HT1080 (cell line): ENCODE data around the gene APP. TPM values are rescaled to one million over a fixed set of nuclear protein-coding genes. Genes with fewer than 3 reads are reported as not detected.
"Not testable (repeated sequence)": the region's sequence is repeated elsewhere in the genome, so short reads cannot be mapped to it uniquely, and the experiment has no call there.

ENCODE experiments used
- DNase-seq: peaks from one replicate; pipeline ENCODE4 v3.0.0-alpha.2; 2015; ENCODE audit warnings: low read depth
- total RNA-seq: library from RNA; depleted of rRNA; stranded (reverse); fragments of >200 nt; shearing (Covaris generic); gene quantifications from 2 replicates; pipeline ENCODE4 v1.2.3, GENCODE V29; 2014

Gene APP
- total RNA-seq, 1 experiment from 2014 or later: 235 TPM

DNA sequence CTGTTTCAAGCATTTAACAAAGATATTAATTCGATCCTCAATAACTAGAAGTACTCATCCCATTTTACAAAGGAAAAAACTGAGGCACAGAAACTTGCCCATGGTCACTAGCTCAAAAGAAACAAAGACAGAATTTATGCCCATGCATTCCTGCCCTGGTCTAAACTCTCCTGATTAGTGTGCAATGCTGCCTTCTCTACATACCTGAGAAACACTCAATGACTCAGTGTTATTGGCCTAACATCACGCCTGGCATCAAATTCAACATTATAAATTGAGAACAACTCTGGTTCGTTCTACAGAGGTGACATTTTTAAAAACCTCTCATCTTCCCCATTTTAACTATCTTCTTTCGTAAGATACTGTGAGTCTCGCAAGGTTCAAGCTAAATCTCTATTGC lies 5.2 kb downstream of the APP start:
- no peak for DNase-seq

DNA sequence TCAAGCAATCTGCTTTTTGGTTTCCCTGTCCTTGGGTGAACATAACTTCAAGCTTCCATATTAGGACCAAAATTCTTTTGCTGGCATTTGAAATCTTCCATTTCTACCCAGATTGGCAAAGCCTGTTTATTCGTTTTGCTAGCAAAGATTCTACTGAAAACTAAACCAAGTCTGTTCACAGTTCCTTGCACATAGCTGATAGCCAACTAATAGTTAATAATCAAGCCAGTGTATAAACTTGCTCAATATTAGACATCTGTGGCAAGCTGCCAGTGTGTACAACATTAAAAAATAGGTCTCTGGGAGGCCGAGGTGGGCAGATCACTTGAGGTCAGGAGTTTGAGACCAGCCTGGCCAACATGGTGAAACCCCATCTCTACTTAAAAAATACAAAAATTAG lies 6.3 kb downstream of the APP start:
- no peak for DNase-seq

DNA sequence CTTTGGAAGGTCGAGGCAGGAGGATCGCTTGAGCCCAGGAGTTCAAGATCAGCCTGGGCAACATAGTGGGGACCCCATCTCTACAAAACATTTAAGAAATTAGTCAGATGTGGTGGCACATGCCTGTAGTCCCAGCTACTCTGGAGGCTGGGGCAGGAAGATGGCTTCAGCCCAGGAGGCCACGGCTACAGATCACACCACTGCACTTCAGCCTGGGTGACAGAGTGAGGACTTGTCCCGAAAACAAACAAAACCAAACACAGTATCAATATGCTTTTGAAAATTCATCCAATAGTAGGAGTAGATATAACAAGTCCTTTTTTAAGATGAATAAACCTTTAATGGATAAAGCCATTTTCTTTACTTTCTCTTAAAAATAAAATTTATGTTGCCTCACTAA lies 8.5 kb downstream of the APP start:
- no peak for DNase-seq

DNA sequence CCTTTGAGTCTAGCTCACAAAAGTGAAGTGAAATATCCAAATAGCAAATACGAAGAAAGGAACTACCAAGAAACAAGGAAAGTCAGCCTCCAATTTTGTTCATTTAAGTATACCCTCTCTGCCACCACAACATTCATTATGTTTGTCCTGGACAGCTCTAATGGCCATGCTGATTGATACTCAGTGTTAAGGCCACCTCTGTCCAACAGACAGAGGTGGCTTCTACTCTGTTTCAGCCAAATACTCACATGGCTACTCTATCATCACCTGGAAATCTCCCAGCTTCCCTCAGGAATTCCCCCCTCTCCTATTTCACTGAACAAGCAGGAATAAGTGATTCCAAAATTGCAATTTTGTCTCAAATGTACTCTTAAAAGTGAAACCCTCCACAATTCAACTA lies 10.7 kb downstream of the APP start:
- DNase-seq: no peak

DNA sequence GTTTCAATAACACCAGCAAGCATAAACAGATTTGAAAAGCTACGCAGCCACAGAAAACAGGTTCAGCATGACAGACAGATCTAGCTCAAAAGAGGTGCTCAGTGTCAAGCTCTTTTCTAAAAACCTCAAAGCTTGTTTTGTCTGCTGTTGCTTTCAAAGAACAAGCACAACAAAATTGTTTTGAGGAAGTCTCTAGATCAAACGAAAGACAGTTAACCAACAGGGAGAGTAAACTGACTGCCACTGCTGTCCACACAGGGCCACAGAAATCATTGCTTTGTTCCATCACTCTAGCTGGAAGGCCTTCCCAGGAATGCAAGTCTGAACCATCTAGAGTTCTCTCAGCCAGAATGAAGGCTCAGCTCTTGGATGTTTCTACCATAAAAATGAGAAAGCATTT lies 12.8 kb downstream of the APP start:
- DNase-seq: no peak

DNA sequence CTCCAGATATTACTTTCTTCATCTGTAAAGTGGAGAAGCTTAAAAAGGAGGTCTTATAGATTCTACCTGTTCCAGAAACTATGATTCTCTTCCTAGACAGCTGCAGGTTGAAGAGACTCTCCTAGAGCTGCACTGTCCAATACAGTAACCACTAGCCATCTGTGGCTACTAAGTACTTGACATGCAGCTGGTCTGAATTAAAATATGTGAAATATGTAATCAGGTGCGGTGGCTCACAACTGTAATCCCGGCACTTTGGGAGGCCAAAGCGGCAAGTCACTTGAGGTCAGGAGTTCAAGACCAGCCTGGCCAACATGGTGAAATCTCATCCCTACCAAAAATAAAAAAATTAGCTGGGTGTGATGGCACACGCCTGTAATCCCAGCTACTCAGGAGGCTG lies 15.8 kb downstream of the APP start:
- DNase-seq: no peak

DNA sequence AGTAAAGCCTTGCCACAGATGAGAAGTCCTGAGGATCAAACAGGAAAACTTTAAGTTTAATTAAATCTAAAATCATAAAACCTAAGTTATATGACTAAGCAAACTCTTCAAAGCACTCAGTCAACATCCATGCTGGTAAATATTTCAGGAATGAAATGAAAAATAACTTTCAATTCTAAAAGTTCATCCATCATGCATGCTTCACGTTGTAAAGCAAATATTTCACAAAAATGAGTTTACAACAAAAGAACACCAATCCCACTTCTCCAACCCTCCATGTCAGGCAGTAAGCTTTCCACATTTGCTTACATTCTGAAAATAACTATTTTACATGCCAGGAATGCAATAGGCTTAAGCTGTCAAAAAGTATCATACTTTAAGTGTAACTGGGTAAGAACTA lies 16.8 kb downstream of the APP start:
- no peak for DNase-seq

DNA sequence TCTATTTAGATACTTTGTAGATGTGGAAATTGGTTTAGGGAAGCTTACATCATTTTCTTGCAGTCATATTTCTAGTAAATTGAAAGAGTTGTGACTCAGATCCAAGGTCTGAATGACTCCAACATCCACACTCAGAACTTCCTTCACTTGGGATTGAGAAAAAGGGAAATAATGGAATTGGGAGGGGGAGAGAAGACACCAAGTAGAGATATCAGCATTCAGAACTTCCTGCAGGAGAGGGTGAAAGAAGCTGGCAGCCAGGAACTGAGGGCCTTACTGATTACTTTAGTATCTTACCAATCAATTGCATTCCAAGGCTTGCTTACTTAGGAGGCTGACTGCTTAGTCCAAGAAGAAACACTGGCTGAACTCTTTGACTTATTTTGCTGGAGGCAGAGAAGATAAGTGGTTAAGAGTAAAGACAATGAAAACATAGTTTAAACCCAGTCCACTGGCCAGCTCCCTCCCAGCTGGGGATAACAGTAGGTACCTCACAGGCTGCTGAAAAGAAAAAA lies 21.7 kb downstream of the APP start:
- DNase-seq: peak; percentile 57

DNA sequence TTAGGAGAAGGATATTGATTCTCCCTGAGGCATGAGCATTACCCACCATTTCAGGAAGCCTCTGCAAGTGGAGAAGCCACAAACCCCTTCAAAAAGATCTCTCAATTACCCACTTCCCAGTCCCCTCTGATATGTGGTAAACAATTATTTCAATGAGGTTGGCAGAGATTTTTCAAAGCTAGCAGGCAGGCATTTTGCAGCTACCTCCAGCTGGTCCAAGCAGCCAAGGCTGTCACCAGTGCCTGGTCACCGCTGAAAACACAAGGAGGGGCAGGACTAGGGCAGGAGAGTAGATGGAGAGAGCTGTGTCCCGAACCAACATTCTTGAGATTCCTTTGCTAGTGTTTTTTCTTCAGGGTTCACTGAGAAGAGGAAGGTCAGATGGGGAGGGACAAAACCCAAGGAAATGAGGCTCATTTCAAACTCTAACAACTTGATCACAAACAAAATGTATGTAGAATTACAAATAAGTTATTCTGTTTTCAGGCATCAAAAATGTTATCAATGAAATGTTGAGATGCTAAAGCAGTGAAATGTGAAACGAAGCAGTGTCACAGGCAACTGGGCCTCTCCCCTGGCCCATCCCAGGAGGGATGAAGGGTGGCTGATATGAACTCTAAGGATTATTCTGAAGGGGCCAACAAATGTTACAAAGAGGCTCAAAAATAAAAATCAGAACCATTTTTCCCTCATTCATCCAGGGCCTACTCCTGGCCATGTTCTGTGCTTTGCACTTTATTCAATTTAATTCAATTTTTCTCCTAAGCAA lies 22.3 kb downstream of the APP start:
- DNase-seq: peak; percentile 51

DNA sequence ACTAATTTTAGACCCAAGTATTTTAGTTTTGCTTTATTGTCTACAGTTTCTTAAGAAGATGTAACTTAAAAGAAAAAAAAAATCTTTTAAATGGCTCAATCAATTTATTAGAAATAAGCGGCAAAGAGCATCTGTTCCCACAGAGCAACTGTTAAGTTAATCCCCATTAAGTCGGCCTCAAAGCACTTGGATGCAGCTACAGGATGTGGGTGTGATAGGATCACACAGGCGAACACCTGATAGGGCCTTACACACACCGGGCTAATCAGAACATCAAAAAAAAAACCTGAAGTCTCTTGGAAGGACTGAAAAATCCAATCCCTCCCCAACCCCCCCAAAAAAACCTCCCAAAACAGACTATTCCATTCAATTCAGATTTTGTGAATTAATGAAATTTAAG lies 23.0 kb downstream of the APP start:
- no peak for DNase-seq

DNA sequence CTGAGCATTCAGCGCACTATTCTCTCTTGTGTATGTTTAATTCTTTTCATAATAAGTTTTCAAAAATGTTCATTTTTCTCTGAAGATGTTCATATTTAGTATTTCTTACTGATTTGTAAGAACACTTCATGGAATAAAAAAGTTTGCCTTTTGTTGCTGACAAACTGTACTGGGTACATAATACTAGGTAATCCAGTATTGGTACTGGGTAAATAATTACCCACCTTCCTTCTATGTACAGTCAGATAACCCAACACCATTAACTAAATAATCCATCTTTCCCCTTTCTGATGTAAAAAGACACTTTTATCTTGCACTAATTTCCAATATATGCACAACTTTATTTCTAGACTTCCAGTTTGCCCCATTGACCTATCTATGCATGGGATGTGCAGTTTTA lies 23.9 kb downstream of the APP start:
- DNase-seq: no peak

DNA sequence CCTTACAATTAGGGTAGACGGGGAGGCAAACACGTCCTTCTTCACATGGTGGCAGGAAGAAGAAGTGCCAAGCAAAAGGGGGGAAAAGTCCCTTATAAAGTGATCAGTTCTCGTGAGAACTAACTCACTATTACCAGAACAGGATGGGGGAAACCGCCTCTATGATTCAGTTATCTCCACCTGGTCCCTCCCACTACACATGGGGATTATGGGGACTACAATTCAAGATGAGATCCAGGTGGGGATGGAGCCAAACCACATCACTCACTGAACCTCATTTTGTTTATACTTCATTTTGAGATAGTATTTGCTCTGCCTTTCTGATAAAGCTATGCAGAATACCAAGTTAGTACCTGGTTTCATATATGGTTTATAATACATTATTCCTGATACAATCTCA lies 26.5 kb downstream of the APP start:
- no peak for DNase-seq

DNA sequence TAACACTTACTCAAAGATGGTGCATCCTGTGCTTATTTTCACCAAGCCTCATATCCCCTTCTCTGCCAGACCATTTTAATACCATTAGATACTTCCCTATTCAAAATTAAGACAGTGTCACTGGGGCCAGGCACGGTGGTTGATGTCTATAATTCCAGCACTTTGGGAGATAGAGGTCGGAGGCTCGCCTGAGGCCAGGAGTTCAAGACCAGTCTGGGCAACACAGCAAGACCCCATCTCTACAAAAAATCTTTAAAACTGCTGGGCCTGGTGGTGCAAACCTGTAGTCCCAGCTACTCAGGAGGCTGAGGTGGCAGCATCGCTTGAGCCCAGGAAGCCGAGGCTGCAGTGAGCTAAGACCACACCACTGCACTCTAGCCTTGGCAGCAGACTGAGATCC lies 28.2 kb downstream of the APP start:
- no peak for DNase-seq

DNA sequence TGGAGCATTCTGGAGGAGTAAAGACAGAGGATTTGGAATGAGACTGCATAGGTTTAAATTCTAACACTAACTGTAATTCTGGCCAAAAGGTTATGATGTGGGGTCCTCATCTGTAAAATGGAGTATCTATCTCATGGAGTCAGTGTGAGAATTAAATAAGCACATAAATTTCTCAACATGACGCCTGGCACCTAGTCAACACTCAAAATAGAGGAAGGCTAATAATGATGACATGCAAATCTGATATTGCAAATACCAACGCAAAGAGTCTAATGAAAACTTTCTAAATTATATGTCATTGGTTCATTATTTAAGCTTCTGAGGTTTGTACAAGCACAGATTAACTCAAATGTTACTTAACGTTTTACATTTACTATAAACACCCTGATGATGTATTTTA lies 29.6 kb downstream of the APP start:
- DNase-seq: no peak

DNA sequence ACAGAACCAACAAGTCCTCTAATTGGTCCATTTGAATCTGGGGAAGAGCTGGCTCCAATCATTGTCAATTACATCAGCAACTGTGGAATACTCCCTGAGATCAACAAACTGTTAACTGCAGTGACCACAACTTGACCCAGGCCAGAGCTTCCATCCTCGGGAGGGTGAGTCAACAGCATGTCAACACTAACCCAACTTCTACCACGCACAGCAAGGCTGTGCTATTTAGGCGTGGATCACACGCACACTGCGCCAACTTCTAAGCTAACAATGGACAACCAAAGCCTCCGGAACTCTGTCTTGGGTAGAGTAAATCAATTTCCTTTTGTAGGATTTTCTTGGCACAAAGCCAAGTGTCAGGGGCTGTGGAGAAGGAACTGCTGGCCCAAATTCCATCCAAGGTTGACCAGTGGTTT lies 30.4 kb downstream of the APP start:
- DNase-seq: peak; percentile 97

DNA sequence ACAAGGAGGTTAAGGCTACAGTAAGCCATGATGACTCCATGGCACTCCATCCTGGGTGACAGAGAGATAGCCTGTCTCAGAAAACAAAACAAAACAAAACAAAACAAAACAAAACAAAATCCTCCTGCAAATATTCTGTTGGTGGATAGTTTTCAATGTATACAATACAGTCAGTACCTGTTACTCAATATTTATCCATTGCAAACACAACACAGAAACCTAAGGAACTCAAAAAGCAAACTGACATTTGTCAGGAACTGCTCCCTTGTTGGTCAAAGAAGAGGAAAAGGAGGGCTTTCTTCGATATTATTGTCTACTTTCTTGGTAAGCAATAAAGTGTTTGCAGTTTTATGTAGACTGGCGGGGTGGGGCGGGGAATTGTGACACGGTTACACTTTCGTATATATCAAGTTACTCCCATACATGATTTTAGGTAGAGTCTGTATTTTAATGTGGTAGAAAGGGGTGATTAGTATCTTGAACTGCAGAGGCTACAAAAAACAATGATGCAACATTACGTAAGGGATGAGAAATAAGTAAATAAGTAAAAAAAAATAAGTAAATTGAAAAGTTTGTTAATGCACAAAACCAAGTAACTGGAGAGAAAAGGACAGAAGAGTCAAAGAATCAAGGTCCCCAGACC lies 31.8 kb downstream of the APP start:
- DNase-seq: no peak

DNA sequence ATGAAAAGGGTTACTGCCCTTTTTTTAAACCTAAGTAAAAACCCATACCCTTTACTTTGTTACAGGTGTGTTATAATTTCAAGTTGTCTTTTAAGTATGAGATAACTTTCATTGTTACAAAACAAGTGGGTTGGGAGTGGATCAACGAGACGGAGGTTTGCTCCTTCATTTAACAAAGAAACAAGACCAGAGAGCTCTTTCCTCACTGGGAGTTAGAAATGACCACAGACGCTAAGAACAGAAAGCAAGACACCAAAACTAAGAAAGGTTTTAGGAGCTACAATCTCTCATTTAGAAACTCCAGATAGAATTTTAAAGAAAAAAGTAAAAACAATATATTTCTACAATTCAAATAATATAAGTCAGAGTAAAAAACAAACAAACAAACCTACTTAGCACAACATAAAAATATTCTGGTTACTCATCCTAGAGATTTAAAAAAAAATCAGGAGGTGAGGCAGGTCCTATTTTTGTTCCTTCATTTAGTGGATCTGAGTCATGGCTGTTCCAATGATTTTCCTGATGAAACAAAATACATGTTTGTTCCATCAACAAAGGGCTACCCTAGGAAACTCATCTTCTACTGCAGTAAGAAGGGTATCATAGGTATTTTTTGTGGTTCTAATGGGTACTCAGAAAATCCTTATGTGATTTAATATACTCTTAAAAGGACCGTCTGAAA lies 33.0 kb downstream of the APP start:
- no peak for DNase-seq

DNA sequence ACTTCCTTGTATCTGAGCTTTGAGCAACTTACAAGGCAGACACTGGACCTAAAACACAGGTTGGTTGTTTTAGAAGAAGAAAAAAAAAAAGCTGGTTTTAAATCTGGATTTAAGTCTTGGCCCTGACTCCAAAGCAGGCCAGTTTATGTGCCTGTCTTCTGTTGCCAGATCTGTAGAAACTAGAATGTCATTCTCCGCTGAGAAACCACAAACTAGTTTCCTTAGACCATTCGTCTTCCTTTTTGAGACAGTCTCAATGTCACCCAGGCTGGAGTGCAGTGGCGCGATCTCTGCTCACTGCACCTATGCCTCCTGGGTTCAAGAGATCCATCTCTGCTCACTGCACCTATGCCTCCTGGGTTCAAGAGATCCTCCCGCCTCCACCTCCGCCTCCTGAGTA lies 33.9 kb downstream of the APP start:
- DNase-seq: no peak

DNA sequence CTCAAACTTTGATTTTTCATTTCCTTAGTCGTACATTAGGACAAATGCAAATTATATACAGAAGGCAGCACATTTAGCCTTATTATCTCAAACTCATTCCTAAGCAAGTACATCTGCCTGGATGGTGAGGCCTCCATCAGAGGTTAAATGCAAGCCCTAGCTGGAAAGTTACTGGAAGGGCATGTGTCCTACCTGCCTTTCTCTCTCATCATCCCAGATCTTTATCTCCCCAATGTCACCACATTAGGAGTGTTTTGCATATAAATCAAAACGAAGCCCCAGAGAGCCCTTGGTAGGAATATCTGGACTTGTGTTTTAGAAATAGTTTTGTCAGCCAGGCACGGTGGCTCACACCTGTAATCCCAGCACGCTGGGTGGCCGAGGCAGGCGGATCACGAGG lies 35.0 kb downstream of the APP start:
- DNase-seq: no peak

DNA sequence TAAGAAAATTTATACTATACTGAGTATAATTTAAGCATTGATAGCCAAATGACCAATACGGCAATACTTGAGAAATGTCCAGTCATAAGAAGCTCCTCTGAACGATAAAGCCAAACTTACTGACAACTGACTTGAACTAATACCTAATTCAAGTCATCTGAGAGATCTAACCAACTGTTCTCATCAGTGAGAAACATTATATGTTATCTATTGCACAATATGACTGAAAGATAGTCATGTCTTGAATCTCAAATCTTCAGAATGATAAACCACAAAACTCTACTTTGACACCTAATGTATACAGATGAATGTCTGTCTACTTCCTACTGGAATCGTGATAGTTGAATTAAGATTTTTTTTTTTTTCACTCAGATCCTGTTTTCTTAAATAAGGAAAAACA lies 39.0 kb downstream of the APP start:
- DNase-seq: no peak

DNA sequence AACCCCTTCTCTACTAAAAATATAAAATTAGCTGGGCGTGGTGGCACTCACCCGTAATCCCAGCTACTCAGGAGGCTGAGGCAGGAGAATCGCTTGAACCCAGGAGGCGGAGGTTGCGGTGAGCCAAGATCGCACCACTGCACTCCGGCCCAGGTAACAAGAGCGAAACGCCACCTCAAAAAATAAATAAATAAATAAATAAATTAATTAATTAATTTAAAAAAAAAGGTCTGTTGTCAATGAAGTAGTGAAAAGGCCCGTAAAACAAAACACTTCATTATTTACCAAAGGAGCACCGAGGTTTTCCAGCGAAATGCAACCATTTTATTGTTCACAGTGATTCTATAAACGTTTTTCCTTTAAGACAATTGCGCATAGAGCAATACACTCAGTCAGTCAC lies 39.5 kb downstream of the APP start:
- DNase-seq: not testable (repeated sequence)

DNA sequence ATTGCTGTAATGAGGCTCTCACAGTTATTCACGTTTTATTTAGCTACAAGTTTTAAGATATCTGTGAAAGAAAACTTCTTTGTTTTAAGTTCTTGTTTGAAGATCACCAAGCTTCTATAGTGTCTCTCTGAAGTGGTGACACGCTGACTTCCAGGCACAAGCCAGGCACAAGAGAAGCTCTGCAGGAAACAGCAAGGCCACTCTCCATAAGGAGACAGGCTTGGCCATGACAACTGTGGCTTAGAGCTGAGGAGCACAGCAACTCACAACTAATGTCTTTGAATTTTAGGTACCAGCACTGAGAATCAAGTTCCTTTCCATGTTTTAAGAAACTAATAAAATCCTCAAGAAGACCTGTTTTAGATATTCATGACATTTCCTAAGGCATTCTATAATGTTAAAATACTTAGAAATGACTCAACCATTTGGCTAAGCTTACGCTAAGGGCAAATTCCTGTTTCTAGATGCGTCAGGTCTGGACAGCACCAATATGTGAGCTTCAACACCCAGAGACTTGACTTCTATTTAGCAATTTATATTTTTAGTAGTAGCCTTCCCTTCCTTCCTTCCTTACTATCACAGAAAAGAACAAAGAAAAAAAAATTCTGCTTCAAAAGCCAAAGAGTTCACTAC lies 40.2 kb downstream of the APP start:
- DNase-seq: no peak
